NT2/D1 (cell line): ENCODE results near the gene FOXP4.

Experiments
- SUZ12 ChIP-seq: IDR thresholded peaks from 2 replicates; pipeline ENCODE4 v1.6.1; 2011; ENCODE audit not compliant: insufficient read length, insufficient read depth; ENCODE audit errors: extremely low read depth
- YY1 ChIP-seq: IDR thresholded peaks from 2 replicates; pipeline ENCODE4 v1.6.1; 2011; ENCODE audit not compliant: insufficient read length, insufficient read depth
- ZNF274 ChIP-seq: IDR thresholded peaks from 2 replicates; pipeline ENCODE4 v1.6.1; 2011; ENCODE audit warnings: mild to moderate bottlenecking, low read depth, low read length

DNA sequence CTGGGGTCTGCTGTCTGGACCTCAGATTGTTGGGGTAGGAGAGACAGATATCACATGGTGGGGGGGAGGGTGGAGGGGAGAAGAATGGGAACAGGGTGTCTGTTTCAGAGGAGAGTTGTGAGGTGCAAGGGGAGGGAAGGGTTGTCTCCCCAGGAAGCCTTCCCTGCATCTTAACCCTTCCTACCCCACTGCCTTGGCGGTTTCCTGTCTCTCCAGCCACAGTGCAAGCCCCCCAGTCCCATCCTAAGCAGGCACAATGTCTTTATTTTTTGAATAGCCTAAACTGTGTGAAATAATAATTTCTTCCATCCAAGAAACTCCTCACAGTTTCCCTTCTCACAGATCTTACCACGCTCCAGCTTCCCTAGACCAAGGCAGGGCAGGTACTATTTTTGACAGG is 3.5 kb downstream of the FOXP4 start:
- no peak for TF ChIP-seq YY1
- no peak for TF ChIP-seq ZNF274
- TF ChIP-seq SUZ12: no peak
